AG08395 (cell line): ENCODE results near the gene TEDDM1.
A peak's percentile ranks its signal among the peaks of the same experiment; 100 is the strongest.
"Not testable (repeated sequence)": the region's sequence is repeated elsewhere in the genome, so short reads cannot be mapped to it uniquely, and the experiment has no call there.

Experiments
- DNase-seq: peaks from one replicate; pipeline ENCODE4 v3.0.0; 2012; ENCODE audit warnings: mixed read lengths, low spot score

TEDDM1 gene

DNA sequence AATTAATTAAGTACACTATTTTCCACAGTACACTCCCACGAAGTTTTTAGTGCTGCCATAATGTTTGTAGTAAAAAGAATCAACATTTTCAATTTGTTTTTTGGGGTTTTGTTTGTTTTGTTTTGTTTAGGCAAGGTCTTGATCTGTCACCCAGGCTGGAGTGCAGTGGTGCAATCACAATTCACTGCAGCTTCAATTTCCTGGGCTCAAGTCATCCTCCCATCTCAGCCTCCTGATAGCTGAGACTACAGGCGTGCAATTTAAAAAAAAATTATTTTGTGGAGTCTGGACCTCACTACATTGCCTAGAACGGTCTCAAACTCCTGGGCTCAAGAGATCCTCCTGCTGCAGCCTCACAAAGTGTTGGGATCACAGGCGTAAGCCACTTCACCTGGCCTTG, 20.3 kb downstream of the TEDDM1 start:
- no peak for DNase-seq

DNA sequence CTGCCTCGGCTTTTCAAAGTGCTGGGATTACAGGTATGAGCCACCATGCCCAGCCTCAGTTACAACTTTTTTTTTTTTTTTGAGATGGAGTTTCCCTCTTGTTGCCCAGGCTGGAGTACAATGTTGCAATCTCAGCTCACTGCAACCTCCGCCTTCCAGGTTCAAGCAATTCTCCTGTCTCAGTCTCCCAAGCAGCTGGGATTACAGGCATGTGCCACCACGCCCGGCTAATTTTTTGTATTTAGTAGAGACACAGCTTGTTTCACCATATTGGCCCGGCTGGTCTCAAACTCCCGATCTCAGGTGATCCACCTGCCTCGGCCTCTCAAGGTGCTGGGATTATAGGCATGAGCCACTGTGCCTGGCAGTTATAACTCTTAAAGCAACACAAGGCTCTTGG, 20.7 kb downstream of the TEDDM1 start:
- not testable (repeated sequence) for DNase-seq

DNA sequence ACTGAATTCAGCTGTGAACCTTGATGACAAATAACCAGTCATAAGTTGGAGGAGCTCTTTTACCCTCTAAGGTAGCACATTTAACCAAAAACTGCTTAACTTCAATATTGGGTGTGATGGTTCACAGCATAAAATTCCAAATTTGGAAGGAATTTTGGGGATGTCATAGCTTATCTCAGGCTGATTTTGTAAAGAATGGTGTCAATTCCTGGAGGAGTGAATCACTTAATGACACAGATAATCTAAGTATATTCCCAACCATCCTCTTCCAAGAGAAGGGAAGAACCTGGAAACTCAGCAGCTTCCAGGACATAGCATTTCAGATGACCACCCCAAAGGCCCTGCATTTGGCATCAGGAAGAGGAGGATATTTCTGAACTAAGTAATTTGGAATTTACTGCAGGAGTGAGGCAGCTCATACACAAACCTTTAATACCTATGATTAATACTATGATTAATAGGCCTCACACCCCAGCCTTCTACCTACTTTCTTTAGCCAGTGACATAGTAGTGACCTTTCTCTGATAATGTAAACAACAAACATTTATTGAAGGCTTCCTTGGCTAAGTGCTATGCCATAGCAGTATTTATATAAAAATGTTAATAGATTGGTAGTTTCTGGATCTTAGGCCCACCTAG, 23.4 kb downstream of the TEDDM1 start:
- peak; percentile 6 for DNase-seq

DNA sequence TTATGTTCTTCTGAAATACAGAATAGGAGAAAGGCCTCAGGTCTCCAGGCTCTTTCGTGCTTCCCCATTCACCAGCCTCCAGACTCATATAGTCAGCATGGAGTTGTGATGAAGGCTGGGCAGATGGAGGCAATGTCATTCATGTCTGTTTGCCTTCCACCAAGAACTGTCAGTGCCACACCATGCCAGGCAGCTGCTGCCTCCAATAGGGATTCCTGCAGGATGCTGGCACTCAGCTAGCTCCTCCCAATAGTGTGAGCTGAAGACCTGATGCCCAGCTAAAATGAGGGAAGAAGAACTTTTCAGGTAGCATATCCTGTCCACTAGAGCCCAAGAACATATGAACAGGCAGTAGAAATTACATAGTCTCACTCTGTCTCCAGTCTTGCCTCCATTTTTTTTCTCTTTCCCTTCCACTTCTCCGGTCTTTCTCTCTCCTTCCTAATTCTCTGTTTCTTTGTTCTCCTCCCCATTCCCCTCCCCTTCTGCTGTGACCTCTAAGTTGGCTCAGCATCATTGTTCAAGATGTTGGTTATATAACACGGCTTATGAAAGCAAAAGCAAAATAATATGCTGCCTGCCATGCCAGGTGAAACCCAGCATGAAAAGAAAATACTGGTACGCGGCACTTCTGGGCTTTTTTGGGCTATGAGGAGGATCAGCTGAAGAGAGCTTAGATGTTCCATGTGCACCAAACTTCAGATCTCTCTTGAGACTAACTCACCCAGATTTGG, 26.2 kb downstream of the TEDDM1 start:
- no peak for DNase-seq

DNA sequence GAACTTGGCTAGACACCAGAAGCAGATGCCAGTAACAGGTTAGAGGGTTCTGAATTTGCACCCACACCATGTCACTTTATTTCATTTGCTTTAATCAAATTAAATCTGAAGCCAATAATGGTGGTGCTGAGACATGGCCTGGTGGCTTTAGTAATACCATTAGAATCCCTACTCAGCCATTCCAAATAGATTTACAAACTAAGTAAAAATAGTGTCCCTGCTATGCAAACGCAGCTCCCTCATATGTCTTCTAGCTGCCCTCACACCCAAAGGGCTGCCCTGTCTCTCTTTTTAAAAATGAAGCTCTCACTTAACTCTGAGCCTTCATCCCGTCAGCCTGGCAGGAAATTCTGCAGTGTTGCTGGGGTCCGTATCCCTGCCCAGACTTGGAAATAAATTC, 29.9 kb downstream of the TEDDM1 start:
- DNase-seq = no peak

DNA sequence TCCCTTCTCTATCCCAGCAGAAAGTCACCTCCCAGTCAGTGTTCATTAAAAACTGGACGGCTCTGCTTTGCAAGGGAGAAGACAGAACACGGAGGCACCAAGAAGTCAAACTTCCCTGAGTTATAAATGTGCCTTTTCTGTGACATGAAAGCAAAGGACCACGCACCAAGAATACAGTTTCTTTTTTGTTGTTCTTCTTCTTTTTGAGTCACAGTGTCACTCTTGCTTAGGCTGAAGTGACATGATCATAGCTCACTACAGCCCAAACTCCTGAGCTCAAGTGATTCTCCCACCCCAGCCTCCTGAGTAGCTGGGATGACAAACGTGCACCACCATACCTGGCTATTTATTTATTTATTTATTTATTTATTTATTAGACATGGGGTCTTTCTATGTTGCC, 31.6 kb downstream of the TEDDM1 start:
- DNase-seq = no peak

DNA sequence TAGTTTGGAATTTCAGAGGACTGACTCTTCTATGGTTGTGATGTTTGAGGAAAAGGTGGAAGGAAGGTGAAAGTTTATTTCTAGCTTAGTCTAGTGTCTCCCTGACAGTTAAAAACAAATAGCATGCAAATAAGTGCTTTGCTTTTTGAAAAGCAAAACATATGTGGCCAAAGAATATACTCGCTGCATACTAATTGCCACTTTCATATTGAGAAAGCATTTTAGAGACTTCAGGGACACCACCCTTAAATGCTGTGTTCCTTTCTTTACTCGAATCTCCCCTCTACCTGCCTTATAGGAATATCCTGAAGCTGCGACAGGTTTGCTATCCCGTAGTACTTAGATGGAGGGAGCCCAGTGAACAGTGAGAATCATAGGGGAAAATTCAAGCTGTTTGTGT, 32.1 kb downstream of the TEDDM1 start:
- no peak for DNase-seq

DNA sequence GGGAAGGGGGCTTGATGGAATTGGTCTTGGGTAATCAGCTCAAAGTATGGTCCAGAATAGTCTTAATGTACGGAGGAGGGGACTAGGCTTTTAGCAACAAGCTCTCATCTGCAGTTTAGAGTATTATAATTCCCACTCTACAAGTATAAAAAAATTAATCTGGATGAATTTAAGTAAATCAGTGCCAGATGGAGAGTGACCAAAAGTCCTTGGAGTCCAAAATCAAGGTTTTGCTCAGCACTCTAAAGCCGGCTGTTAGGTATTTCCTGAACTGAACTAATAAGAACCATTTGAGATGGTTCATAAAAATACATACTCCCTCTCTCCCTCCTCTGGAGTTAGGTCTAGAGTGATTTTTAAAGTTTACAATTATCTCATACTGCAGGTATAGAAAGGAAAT, 32.5 kb downstream of the TEDDM1 start:
- no peak for DNase-seq

DNA sequence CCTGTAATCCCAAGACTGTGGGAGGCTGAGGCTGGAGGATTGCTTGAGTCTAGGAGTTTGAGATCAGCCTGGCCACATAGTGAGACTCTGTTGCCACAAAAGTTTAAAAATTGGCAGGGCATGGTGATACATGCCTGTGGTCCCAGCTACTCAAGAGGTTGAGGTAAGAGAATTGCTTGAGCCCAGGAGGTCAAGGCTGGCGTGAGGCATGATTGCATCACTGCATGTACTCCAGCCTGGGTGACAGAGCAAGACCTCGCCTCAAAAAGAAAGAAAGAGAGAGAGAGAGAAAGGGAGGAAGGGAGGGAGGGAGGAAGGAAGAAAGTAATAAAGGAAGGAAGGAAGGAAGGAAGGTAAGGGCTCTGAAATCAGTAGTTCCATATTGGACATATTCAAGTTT, 33.9 kb downstream of the TEDDM1 start:
- no peak for DNase-seq

DNA sequence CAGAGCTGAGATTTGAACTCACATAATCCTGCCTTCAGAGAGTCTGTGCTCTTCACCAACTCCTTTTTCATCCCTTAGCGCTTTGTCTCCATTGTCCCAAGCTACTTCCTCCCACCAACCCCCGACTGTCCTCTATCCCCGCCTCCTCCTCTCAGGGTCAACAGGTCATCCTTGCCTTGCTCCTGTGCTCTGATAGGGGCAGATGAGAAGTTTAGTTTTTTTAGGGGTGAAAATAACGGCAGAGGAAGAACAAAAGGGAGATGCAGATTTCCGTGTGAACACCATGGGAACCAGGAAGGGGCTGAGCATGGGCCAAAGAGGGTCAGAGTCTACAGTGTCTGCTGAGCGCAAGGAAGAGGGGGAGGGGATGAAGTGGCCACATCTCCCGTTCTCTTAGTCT, 40.8 kb downstream of the TEDDM1 start:
- no peak for DNase-seq

DNA sequence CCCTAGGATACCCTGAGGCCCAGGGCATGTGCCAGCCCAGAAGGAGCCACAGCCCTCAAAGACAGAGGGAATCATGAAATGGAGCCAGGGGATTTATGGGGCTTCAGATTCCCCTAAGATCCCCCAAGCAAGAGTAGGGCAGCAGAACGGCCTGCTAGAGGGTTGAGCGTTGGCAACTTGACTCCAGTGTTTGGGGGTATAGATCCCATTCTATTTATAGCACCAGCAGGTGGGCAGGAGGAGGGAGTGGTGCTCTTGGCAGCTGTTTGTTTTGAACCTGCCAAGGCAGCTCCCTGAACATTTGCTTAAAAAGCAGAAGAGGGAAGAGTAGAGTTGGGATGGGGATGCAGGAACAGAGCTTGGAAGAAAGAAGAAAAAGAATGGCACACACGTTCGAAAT, 42.6 kb downstream of the TEDDM1 start:
- DNase-seq = no peak

DNA sequence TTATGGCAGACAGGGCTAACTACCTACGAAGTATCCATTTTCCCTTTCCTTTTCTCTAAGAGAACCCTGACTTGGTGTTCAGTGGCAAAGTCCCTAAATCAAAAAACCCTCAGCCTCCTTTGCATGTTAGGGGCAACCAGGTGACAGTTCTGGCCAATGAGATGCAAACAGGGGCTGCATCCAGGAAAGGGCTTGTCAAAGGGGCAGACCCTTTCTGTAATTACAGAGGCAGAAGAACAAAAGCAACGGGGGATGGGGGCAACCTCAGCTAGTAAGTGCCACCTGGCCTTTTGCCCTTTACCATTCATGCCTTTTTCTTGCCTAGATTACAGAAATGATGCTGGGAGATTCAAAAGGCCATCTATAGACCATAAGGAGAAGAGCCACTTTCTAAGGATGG, 43.3 kb downstream of the TEDDM1 start:
- DNase-seq = no peak

DNA sequence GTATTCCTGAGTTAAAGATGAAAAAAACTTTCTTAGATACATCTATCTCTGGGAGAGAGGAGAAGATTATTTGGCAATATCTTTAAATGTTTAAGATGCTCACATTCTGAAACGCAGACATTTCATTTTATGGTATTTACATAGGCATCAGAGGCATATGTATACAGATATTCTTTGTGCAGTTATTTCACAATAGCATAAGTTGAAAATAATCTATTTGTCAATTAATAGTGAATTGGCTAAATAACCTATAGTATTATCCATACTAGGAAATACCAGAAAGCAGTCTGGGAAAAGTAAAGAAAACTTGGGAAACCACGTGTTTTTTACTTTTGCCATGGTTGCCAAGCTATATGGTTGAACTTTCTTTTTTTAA, 44.8 kb downstream of the TEDDM1 start:
- DNase-seq = no peak

DNA sequence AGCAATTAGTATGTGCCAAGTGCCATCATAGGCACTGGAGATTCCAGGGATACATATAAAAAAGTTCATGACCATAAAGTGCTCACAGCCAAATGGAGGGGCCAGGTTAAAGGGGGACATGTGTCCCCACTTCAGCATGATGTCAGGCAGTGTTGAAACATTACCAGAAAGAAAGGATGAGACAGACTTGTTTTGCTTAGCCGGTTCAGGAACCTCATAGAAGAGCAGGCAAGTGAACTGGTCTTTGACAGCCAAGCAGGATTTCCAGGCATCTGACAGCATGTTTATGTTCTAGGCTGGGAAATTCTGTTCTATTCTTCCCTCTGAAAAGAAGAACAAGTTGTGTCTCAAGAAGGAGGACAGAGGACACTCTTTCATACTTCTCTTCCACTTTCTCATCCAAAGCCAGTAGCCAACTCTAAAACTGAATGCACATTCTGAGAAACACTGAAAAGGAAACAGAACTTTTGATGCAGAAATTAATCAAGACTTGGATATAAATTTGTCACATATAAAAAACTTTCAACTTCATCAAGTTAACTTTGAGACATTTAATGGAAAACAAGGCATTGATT, 48.6 kb downstream of the TEDDM1 start:
- DNase-seq = no peak

DNA sequence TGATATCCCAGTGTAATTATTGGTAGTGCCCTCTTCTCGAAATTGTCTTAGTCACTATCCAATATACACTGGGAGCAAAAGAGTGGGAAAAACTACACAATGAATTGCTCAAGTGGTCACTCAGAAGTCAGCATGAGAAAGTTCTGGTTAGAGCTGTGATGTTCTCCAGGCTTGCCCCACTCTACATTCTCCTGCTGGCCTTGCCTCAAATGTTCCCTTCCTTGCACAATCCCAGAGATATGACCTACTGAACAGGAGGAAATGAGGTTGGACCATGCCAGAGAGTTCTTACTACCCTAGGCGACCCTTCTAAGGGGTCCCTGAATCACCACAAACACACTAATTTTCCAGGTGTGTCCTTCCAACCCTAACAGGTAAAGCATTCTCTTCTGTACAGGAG, 49.6 kb downstream of the TEDDM1 start:
- DNase-seq = no peak

DNA sequence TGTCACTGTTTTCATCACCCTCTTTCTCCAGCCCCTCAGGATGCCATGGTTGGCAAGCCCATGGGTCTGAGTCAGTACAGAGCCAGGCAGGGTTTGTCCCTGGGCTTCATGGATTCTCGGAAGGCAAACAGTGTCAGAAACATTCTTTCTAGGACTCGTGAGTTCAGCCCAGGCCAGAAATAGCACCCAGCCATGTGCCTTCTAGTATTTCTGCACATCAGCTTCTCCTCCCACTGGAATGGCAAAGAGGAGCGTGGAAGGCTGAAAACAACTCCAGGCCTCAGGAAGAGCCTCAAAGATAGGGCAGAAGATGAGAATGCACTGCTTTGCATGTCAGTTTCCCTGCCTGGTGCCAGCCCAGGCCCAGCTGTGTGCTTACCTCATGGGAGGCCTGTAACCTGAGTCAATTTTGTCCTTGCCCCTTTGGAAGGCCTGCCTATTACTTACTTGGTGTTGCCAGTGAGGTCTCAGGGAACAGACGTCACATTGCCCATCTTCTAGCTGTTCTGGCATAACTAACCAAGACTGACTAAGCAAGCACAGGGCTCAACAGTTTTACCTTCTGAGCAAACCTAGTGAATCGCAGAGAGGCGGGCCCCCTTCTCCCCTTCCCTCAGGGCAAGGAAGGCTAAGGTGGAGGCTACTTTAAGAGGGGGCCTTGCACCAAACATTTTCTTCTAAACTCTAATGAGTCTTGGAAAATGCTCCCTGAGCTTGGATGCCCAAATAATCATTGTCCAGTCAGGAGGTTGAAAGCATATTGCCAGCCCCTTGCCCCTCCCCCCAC, 51.3 kb downstream of the TEDDM1 start:
- peak; percentile 62 for DNase-seq
